Activated CD4-positive, alpha-beta T cell treated with anti-CD3 and anti-CD28 coated beads for 36 hours (primary cell): Measurements from ENCODE around the gene MITF. TPM values are rescaled to one million over a fixed set of nuclear protein-coding genes. Genes with fewer than 3 reads are reported as not detected.

ENCODE experiments used
- ATAC-seq: fragments of 200-7000 bp; cut with Tn5 transposase; one replicate; pipeline ENCODE4 v1.10.0; 2021; ENCODE audit warnings: mild to moderate bottlenecking, moderate library complexity
- CTCF ChIA-PET: fragments of 350-600 bp; sonication (Branson Sonifier 250); formaldehyde crosslinking; loops from one replicate; lab custom pipeline; 2021; ENCODE audit warnings: antibody characterized with exemption; lab: Charles Lee
- POLR2A ChIA-PET: fragments of 350-600 bp; sonication (Branson Sonifier 250); formaldehyde crosslinking; loops from one replicate; lab custom pipeline; 2021; ENCODE audit warnings: antibody characterized with exemption, inconsistent platforms; lab: Charles Lee
- DNase-seq: peaks from one replicate; pipeline ENCODE4 v3.0.0-alpha.2; 2020
- H3K27ac Mint-ChIP-seq: one replicate; pipeline ENCODE4 v1.8.0; 2021; ENCODE audit warnings: mixed read lengths
- H3K27me3 Mint-ChIP-seq: one replicate; pipeline ENCODE4 v1.8.0; 2021; ENCODE audit warnings: mixed read lengths
- H3K36me3 Mint-ChIP-seq: one replicate; pipeline ENCODE4 v1.8.0; 2021; ENCODE audit warnings: low read depth, mixed read lengths
- H3K4me1 Mint-ChIP-seq: one replicate; pipeline ENCODE4 v1.8.0; 2021; ENCODE audit warnings: mixed read lengths
- H3K4me3 Mint-ChIP-seq: one replicate; pipeline ENCODE4 v1.8.0; 2021; ENCODE audit warnings: mild to moderate bottlenecking, moderate library complexity, mixed read lengths
- H3K9me3 Mint-ChIP-seq: one replicate; pipeline ENCODE4 v1.8.0; 2021; ENCODE audit warnings: low read depth, mixed read lengths
- intact Hi-C, 2 experiments: fragments of 100-400 bp; cut with DNase I in 1 of 2; cut with micrococcal nuclease in 1 of 2; formaldehyde crosslinking; loops; one replicate each; pipeline versions ENCODE4 v1.14.2 to v1.15.1; 2022 to 2024; cut with DNase I, micrococcal nuclease
- total RNA-seq, 2 experiments: library from RNA; stranded (reverse); gene quantifications; one replicate each; pipeline ENCODE4 v1.2.3, GENCODE V29; 2021

The MITF gene
- total RNA-seq, 2 experiments from 2014 or later = 0.63 TPM; not detected in 1

GRCh38 chr3:69986419-69986818 is 247.2 kb downstream of the MITF start:
- Mint-ChIP-seq H3K27me3 (peaks cover 22% of the 10 kb centered on the region), H3K27ac (no peak overlapping the region), H3K9me3 (no peaks in the 10 kb centered on the region), H3K36me3 (no peaks in the 10 kb centered on the region), H3K4me3 (no peak overlapping the region), H3K4me1 (peaks cover 7% of the 10 kb centered on the region)
- CTCF ChIA-PET = no interaction called here
- no peak for ATAC-seq
- intact Hi-C loops = no loop called here
- POLR2A ChIA-PET = no interaction called here
- DNase-seq = no peak

- ATAC-seq (no peak), DNase-seq (no peak)
- no peak overlapping the region for H3K27ac Mint-ChIP-seq
- ChIA-PET CTCF (no interaction called here), POLR2A (no interaction called here)
- no peak overlapping the region for H3K4me3 Mint-ChIP-seq
- no peaks in the 10 kb centered on the region for H3K36me3 Mint-ChIP-seq
- H3K4me1 Mint-ChIP-seq = peaks cover 7% of the 10 kb centered on the region
- no peaks in the 10 kb centered on the region for H3K9me3 Mint-ChIP-seq
- peaks cover 15% of the 10 kb centered on the region for H3K27me3 Mint-ChIP-seq
- intact Hi-C loops = no loop called here
These were observed 248.6 kb downstream of the MITF start for GRCh38 chr3:69987833-69988232.

GRCh38 chr3:69993757-69994156 is 254.5 kb downstream of the MITF start:
- Mint-ChIP-seq H3K4me1 (no peaks in the 10 kb centered on the region), H3K27ac (no peak overlapping the region), H3K9me3 (no peaks in the 10 kb centered on the region), H3K4me3 (no peak overlapping the region), H3K36me3 (no peaks in the 10 kb centered on the region), H3K27me3 (peaks cover 2% of the 10 kb centered on the region)
- ChIA-PET POLR2A (no interaction called here), CTCF (no interaction called here)
- ATAC-seq (no peak), DNase-seq (no peak)
- intact Hi-C loops = no loop called here

GRCh38 chr3:69994919-69995318 is 255.7 kb downstream of the MITF start:
- DNase-seq = no peak
- ChIA-PET POLR2A (no interaction called here), CTCF (no interaction called here)
- ATAC-seq = no peak
- H3K27me3 Mint-ChIP-seq = peaks cover 2% of the 10 kb centered on the region
- no peaks in the 10 kb centered on the region for H3K9me3 Mint-ChIP-seq
- H3K36me3 Mint-ChIP-seq = no peaks in the 10 kb centered on the region
- no peak overlapping the region for H3K27ac Mint-ChIP-seq
- intact Hi-C loops = no loop called here
- H3K4me3 Mint-ChIP-seq = no peak overlapping the region
- H3K4me1 Mint-ChIP-seq = no peaks in the 10 kb centered on the region

GRCh38 chr3:69997631-69998307 is 258.5 kb downstream of the MITF start:
- Mint-ChIP-seq H3K27me3 (peaks cover 2% of the 10 kb centered on the region), H3K4me3 (no peak overlapping the region), H3K27ac (no peak overlapping the region), H3K36me3 (no peaks in the 10 kb centered on the region), H3K9me3 (no peaks in the 10 kb centered on the region), H3K4me1 (no peaks in the 10 kb centered on the region)
- CTCF ChIA-PET = interaction anchor here (0.6 to 0.7 kb wide), 2 partner anchors 38 to 823 kb away, joined by 3 read pairs; no protein-coding TSS in a partner anchor
- no peak for ATAC-seq
- POLR2A ChIA-PET = no interaction called here
- intact Hi-C loops = no loop called here
- no peak for DNase-seq

- ChIA-PET CTCF (no interaction called here), POLR2A (no interaction called here)
- Mint-ChIP-seq H3K4me1 (no peaks in the 10 kb centered on the region), H3K4me3 (no peak overlapping the region), H3K27ac (no peak overlapping the region), H3K9me3 (no peaks in the 10 kb centered on the region), H3K36me3 (no peaks in the 10 kb centered on the region), H3K27me3 (peaks cover 2% of the 10 kb centered on the region)
- intact Hi-C loops = no loop called here
- ATAC-seq (no peak), DNase-seq (no peak)
These were observed 259.5 kb downstream of the MITF start for GRCh38 chr3:69998759-69999139.

- no peaks in the 10 kb centered on the region for H3K9me3 Mint-ChIP-seq
- intact Hi-C loops = no loop called here
- H3K27ac Mint-ChIP-seq = no peak within 1 kb of the TSS
- H3K27me3 Mint-ChIP-seq = peaks cover 2% of the 10 kb centered on the region
- DNase-seq (no peak), ATAC-seq (no peak)
- no peaks in the 10 kb centered on the region for H3K4me1 Mint-ChIP-seq
- no peak within 1 kb of the TSS for H3K4me3 Mint-ChIP-seq
- ChIA-PET POLR2A (no interaction called here), CTCF (no interaction called here)
- no peaks in the 10 kb centered on the region for H3K36me3 Mint-ChIP-seq
These were observed 260.1 kb downstream of the MITF start, which contains the start of gene SAMMSON for GRCh38 chr3:69999140-70000027. TSS of gene SAMMSON (plus strand) at chr3:69999733.

- H3K4me3 Mint-ChIP-seq = no peak overlapping the region
- intact Hi-C loops = no loop called here
- POLR2A ChIA-PET = no interaction called here
- no peaks in the 10 kb centered on the region for H3K4me1 Mint-ChIP-seq
- DNase-seq (no peak), ATAC-seq (no peak)
- no peaks in the 10 kb centered on the region for H3K9me3 Mint-ChIP-seq
- H3K36me3 Mint-ChIP-seq = no peaks in the 10 kb centered on the region
- CTCF ChIA-PET = no interaction called here
- peaks cover 2% of the 10 kb centered on the region for H3K27me3 Mint-ChIP-seq
- H3K27ac Mint-ChIP-seq = no peak overlapping the region
These were observed 260.8 kb downstream of the MITF start for GRCh38 chr3:70000028-70000410.

- no peak for ATAC-seq
These were observed 261.4 kb downstream of the MITF start for GRCh38 chr3:70000563-70001081.

GRCh38 chr3:70003119-70003518 is 263.9 kb downstream of the MITF start:
- Mint-ChIP-seq H3K27ac (no peak overlapping the region), H3K4me3 (no peak overlapping the region), H3K27me3 (peaks cover 2% of the 10 kb centered on the region), H3K36me3 (no peaks in the 10 kb centered on the region), H3K9me3 (peaks cover 3% of the 10 kb centered on the region), H3K4me1 (no peaks in the 10 kb centered on the region)
- ChIA-PET POLR2A (no interaction called here), CTCF (no interaction called here)
- no peak for DNase-seq
- intact Hi-C loops = no loop called here
- no peak for ATAC-seq

More at GRCh38 chr3:70000563-70001081, 261.4 kb downstream of the MITF start:
- peaks cover 2% of the 10 kb centered on the region for H3K27me3 Mint-ChIP-seq
- DNase-seq = no peak
- ChIA-PET CTCF (no interaction called here), POLR2A (no interaction called here)
- no peaks in the 10 kb centered on the region for H3K36me3 Mint-ChIP-seq
- H3K4me3 Mint-ChIP-seq = no peak overlapping the region
- H3K9me3 Mint-ChIP-seq = no peaks in the 10 kb centered on the region
- intact Hi-C loops = no loop called here
- H3K27ac Mint-ChIP-seq = no peak overlapping the region
- no peaks in the 10 kb centered on the region for H3K4me1 Mint-ChIP-seq

GRCh38 chr3:70006089-70006488 is 266.8 kb downstream of the MITF start:
- no peak for ATAC-seq
- H3K27me3 Mint-ChIP-seq = peaks cover 2% of the 10 kb centered on the region

GRCh38 chr3:70010346-70010745 is 271.1 kb downstream of the MITF start:
- Mint-ChIP-seq H3K4me3 (no peak overlapping the region), H3K36me3 (no peaks in the 10 kb centered on the region), H3K4me1 (no peaks in the 10 kb centered on the region), H3K9me3 (peaks cover 3% of the 10 kb centered on the region), H3K27me3 (peaks cover 2% of the 10 kb centered on the region), H3K27ac (no peak overlapping the region)
- intact Hi-C loops = no loop called here
- DNase-seq = no peak
- CTCF ChIA-PET = no interaction called here
- no peak for ATAC-seq
- POLR2A ChIA-PET = no interaction called here

More at GRCh38 chr3:70006089-70006488, 266.8 kb downstream of the MITF start:
- no peaks in the 10 kb centered on the region for H3K36me3 Mint-ChIP-seq
- H3K4me1 Mint-ChIP-seq = no peaks in the 10 kb centered on the region
- H3K9me3 Mint-ChIP-seq = peaks cover 3% of the 10 kb centered on the region
- DNase-seq = no peak
- POLR2A ChIA-PET = no interaction called here
- H3K27ac Mint-ChIP-seq = no peak overlapping the region
- CTCF ChIA-PET = no interaction called here
- no peak overlapping the region for H3K4me3 Mint-ChIP-seq
- intact Hi-C loops = no loop called here
